GM12891 (cell line): Measurements from ENCODE around the gene USP12.

ENCODE experiments used
- DNase-seq: peaks from one replicate; pipeline ENCODE4 v3.0.0; 2011; ENCODE audit warnings: low spot score; ENCODE audit not compliant: insufficient read length
- FAIRE-seq: peaks from 2 replicates; lab custom pipeline; 2011; peaks lifted over from hg19 to GRCh38; lab: Jason Lieb, UNC
- PAX5 ChIP-seq: IDR thresholded peaks from 2 replicates; pipeline ENCODE4 v1.6.1; 2011; ENCODE audit warnings: low read length, moderate library complexity, mild to moderate bottlenecking; ENCODE audit not compliant: insufficient read depth, severe bottlenecking
- POLR2A ChIP-seq: IDR thresholded peaks from 2 replicates; pipeline ENCODE4 v1.6.1; 2011; ENCODE audit warnings: low read depth, low read length, control low read depth
- POLR2AphosphoS5 ChIP-seq: IDR thresholded peaks from 2 replicates; pipeline ENCODE4 v1.6.1; 2011; ENCODE audit warnings: low read depth, low read length, control low read depth
- POU2F2 ChIP-seq: IDR thresholded peaks from 2 replicates; pipeline ENCODE4 v1.6.1; 2011; ENCODE audit warnings: low read depth, mild to moderate bottlenecking, control low read depth, low read length, moderate library complexity
- SPI1 ChIP-seq: IDR thresholded peaks from 2 replicates; pipeline ENCODE4 v1.6.1; 2011; ENCODE audit warnings: low read depth, low read length, control low read depth
- TAF1 ChIP-seq: IDR thresholded peaks from 2 replicates; pipeline ENCODE4 v1.6.1; 2011; ENCODE audit warnings: low read depth, low read length, control low read depth

Gene USP12

GRCh38 chr13:27110056-27110746, 61.4 kb downstream of the USP12 start:
- no peak for FAIRE-seq
- no peak for DNase-seq
- TF ChIP-seq PAX5 (no peak), POLR2A (no peak), POLR2AphosphoS5 (no peak), POU2F2 (no peak), TAF1 (no peak), SPI1 (no peak)

- FAIRE-seq = no peak
- no peak for DNase-seq
- TF ChIP-seq POU2F2 (no peak), TAF1 (no peak), PAX5 (no peak), POLR2A (no peak)
Measured at GRCh38 chr13:27106144-27106543, 65.5 kb downstream of the USP12 start.

- no peak for FAIRE-seq
- no peak for DNase-seq
- TF ChIP-seq TAF1 (no peak), POU2F2 (no peak), SPI1 (no peak), PAX5 (no peak), POLR2A (no peak)
Measured at GRCh38 chr13:27104606-27105005, 67.0 kb downstream of the USP12 start.

- DNase-seq (no peak), FAIRE-seq (peak; percentile 74)
- no peak for TF ChIP-seq PAX5
Measured at GRCh38 chr13:27101847-27102246, 69.8 kb downstream of the USP12 start.

- no peak for TF ChIP-seq TAF1
- no peak for TF ChIP-seq POLR2AphosphoS5
- no peak for TF ChIP-seq SPI1
- no peak for TF ChIP-seq PAX5
- TF ChIP-seq POU2F2 = no peak
- no peak for TF ChIP-seq POLR2A
- FAIRE-seq = no peak
- DNase-seq = no peak
Measured at GRCh38 chr13:27101289-27101688, 70.3 kb downstream of the USP12 start.

GRCh38 chr13:27097691-27098090, 73.9 kb downstream of the USP12 start:
- no peak for TF ChIP-seq TAF1
- TF ChIP-seq PAX5 = no peak
- TF ChIP-seq SPI1 = no peak
- no peak for TF ChIP-seq POU2F2
- no peak for TF ChIP-seq POLR2AphosphoS5
- TF ChIP-seq POLR2A = no peak
- FAIRE-seq (no peak), DNase-seq (no peak)

- FAIRE-seq = no peak
Measured at GRCh38 chr13:27091451-27091850, 80.2 kb downstream of the USP12 start.

GRCh38 chr13:27088619-27089018, 83.0 kb downstream of the USP12 start:
- FAIRE-seq (no peak), DNase-seq (no peak)
- TF ChIP-seq POLR2A (no peak), POLR2AphosphoS5 (no peak), PAX5 (no peak), TAF1 (no peak), SPI1 (no peak), POU2F2 (no peak)

More at GRCh38 chr13:27091451-27091850, 80.2 kb downstream of the USP12 start:
- TF ChIP-seq POU2F2 = no peak
- no peak for TF ChIP-seq POLR2A
- no peak for TF ChIP-seq POLR2AphosphoS5
- no peak for TF ChIP-seq PAX5
- TF ChIP-seq TAF1 = no peak
- TF ChIP-seq SPI1 = no peak
- DNase-seq = no peak

- TF ChIP-seq POLR2A (no peak), POLR2AphosphoS5 (no peak), PAX5 (no peak), POU2F2 (no peak), TAF1 (no peak), SPI1 (no peak)
- no peak for FAIRE-seq
Measured at GRCh38 chr13:27086599-27087265, 84.9 kb downstream of the USP12 start.

GRCh38 chr13:27083183-27083582, 88.4 kb downstream of the USP12 start:
- no peak for FAIRE-seq
- TF ChIP-seq TAF1 (no peak), POLR2A (no peak), PAX5 (no peak), POU2F2 (no peak), SPI1 (no peak), POLR2AphosphoS5 (no peak)

More at GRCh38 chr13:27086599-27087265, 84.9 kb downstream of the USP12 start:
- DNase-seq = no peak

More at GRCh38 chr13:27083183-27083582, 88.4 kb downstream of the USP12 start:
- no peak for DNase-seq
